VCaP (cell line): Measurements from ENCODE around the gene HIRIP3.

ENCODE experiments used
- H3K27ac ChIP-seq: fragments of 450-650 bp; 2 replicates; pipeline ENCODE4 v1.5.1; 2017
- CTCF ChIP-seq: fragments of 450-650 bp; conservative IDR thresholded peaks from 2 replicates; pipeline ENCODE4 v1.5.1; 2017; ENCODE audit warnings: mild to moderate bottlenecking, moderate library complexity

The HIRIP3 gene

GRCh38 chr16:29999605-30000004 lies 4.2 kb upstream of the HIRIP3 start:
- H3K27ac ChIP-seq, result no peak overlapping the region

GRCh38 chr16:29996766-29997250 lies 1.4 kb upstream of the HIRIP3 start:
- no peak for TF ChIP-seq CTCF
- H3K27ac ChIP-seq, result peak overlapping the region; percentile 90; the same call in 1 of the 2 replicates

More at GRCh38 chr16:29999605-30000004, 4.2 kb upstream of the HIRIP3 start:
- no peak for TF ChIP-seq CTCF

GRCh38 chr16:29995911-29996765 lies 721 bp upstream of the HIRIP3 start, which contains the start of gene INO80E:
Gene INO80E, plus strand, starts transcription at chr16:29996241. Its CDS starts 70 bp downstream, at chr16:29996311.
- peak within 1 kb of the TSS; percentile 90 for H3K27ac ChIP-seq

GRCh38 chr16:29994600-29995323 lies 655 bp downstream of the HIRIP3 start:
- TF ChIP-seq CTCF, result no peak
- H3K27ac ChIP-seq, result peak overlapping the region; percentile 90

More at GRCh38 chr16:29995911-29996765, 721 bp upstream of the HIRIP3 start, which contains the start of gene INO80E:
- TF ChIP-seq CTCF, result no peak

- TF ChIP-seq CTCF, result no peak
- H3K27ac ChIP-seq, result peak overlapping the region; percentile 90
Measured at GRCh38 chr16:29993903-29994599, 1.4 kb downstream of the HIRIP3 start.

- no peak for TF ChIP-seq CTCF
- no peak overlapping the region; the same call in 1 of the 2 replicates for H3K27ac ChIP-seq
Measured at GRCh38 chr16:29993191-29993902, 2.1 kb downstream of the HIRIP3 start.
